Activated CD8-positive, alpha-beta T cell treated with anti-CD3 and anti-CD28 coated beads for 36 hours (primary cell): ENCODE data around the gene RBM47. TPM values are rescaled to one million over a fixed set of nuclear protein-coding genes. Genes with fewer than 3 reads are reported as not detected.

Source experiments
- ATAC-seq: fragments of 200-7000 bp; cut with Tn5 transposase; one replicate; pipeline ENCODE4 v1.10.0; 2021; ENCODE audit warnings: mild to moderate bottlenecking, moderate library complexity
- CTCF ChIA-PET: fragments of 350-600 bp; sonication (Branson Sonifier 250); formaldehyde crosslinking; loops from one replicate; lab custom pipeline; 2021; ENCODE audit warnings: antibody characterized with exemption; lab: Charles Lee
- POLR2A ChIA-PET: fragments of 350-600 bp; sonication (Branson Sonifier 250); formaldehyde crosslinking; loops from one replicate; lab custom pipeline; 2021; ENCODE audit warnings: antibody characterized with exemption; lab: Charles Lee
- DNase-seq: peaks from one replicate; pipeline ENCODE4 v3.0.0-alpha.2; 2020
- H3K27ac Mint-ChIP-seq: one replicate; pipeline ENCODE4 v1.8.0; 2021; ENCODE audit warnings: mild to moderate bottlenecking, mixed read lengths
- H3K27me3 Mint-ChIP-seq: one replicate; pipeline ENCODE4 v1.8.0; 2021; ENCODE audit warnings: mixed read lengths
- H3K36me3 Mint-ChIP-seq: one replicate; pipeline ENCODE4 v1.8.0; 2021; ENCODE audit warnings: low read depth, mixed read lengths
- H3K4me1 Mint-ChIP-seq: one replicate; pipeline ENCODE4 v1.8.0; 2021; ENCODE audit warnings: low read depth, mixed read lengths
- H3K4me3 Mint-ChIP-seq: one replicate; pipeline ENCODE4 v1.8.0; 2021; ENCODE audit warnings: mild to moderate bottlenecking, moderate library complexity, mixed read lengths
- H3K9me3 Mint-ChIP-seq: one replicate; pipeline ENCODE4 v1.8.0; 2021; ENCODE audit warnings: mixed read lengths
- intact Hi-C: fragments of 100-400 bp; cut with micrococcal nuclease; formaldehyde crosslinking; loops from one replicate; pipeline ENCODE4 v1.10.0; 2022
- total RNA-seq, 2 experiments: library from RNA; stranded (reverse); gene quantifications; one replicate each; pipeline ENCODE4 v1.2.3, GENCODE V29; 2021
- TF ChIP-seq, protein P1 (sequence below): fragments of 200-600 bp; IDR thresholded peaks from one replicate; pipeline ENCODE4 v1.8.0; 2022; ENCODE audit warnings: antibody characterized with exemption, mild to moderate bottlenecking

The RBM47 gene
- total RNA-seq, 2 experiments from 2014 or later: 0.13 to 0.74 TPM

DNA sequence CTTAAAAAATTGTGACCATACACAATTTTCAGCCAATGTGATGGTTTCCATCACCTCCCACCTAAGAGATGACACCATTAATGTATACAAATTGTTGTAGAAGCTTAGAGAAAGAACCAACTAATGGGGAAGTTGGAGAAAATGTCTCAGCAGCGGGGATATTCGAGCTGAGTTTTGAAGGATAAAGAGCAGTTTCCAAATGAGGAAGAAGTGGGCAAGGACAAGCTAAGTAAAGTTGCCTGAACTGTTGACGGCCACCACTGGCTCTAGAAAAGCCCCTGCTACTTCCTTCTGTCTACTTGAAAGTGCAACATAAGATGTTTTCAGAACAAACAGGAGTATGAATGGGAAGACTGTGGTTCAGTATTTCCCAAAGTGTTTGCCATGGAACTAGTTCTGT, 202.5 kb downstream of the RBM47 start:
- H3K27ac Mint-ChIP-seq: no peak overlapping the region
- POLR2A ChIA-PET: no interaction called here

DNA sequence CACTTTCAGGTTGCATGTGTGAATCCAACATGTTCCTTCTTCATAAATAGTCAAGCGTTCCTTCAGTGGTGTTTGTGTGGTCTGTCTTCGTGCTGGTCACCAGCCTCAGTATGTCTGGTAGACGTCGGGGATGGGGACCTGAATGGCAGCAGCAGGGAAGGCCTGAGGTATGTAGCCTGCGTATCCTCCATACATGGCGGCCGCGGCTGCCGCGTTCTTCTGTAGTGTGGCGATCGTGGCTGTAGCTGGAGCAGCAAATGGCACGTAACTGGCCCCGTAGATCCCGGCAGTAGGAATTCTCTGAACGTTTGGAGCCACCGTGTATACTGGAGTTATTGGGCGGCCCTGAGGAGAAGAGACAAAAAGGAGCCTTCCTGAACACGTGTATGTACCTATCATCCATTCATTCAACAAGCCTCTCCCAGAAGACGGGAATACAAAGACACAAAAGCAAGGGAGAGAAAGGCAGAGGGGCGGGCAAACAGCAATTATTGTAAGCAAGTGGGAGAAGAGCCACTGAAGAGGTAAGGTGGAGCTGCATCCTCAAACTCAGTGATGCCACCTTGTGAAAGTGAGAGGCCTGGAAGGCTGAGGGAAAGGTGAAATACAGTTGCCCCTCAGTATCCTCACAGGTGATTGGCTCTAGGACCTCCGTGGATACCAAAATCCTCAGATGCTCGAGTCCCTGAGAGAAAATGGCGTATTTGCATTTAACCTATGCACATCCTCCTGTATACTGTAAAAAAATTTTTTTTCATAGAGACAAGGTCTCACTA, 203.7 kb downstream of the RBM47 start:
- peaks cover 5% of the 10 kb centered on the region for H3K4me1 Mint-ChIP-seq
- CTCF ChIA-PET: no interaction called here
- no peak overlapping the region for H3K4me3 Mint-ChIP-seq
- intact Hi-C loops: no loop called here
- TF ChIP-seq, protein P1, sequence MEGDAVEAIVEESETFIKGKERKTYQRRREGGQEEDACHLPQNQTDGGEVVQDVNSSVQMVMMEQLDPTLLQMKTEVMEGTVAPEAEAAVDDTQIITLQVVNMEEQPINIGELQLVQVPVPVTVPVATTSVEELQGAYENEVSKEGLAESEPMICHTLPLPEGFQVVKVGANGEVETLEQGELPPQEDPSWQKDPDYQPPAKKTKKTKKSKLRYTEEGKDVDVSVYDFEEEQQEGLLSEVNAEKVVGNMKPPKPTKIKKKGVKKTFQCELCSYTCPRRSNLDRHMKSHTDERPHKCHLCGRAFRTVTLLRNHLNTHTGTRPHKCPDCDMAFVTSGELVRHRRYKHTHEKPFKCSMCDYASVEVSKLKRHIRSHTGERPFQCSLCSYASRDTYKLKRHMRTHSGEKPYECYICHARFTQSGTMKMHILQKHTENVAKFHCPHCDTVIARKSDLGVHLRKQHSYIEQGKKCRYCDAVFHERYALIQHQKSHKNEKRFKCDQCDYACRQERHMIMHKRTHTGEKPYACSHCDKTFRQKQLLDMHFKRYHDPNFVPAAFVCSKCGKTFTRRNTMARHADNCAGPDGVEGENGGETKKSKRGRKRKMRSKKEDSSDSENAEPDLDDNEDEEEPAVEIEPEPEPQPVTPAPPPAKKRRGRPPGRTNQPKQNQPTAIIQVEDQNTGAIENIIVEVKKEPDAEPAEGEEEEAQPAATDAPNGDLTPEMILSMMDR: no peak
- POLR2A ChIA-PET: no interaction called here
- DNase-seq (no peak), ATAC-seq (no peak)
- no peaks in the 10 kb centered on the region for H3K27me3 Mint-ChIP-seq
- no peaks in the 10 kb centered on the region for H3K36me3 Mint-ChIP-seq
- no peak overlapping the region for H3K27ac Mint-ChIP-seq
- no peaks in the 10 kb centered on the region for H3K9me3 Mint-ChIP-seq

More for the DNA sequence above, 202.5 kb downstream of the RBM47 start:
- H3K4me1 Mint-ChIP-seq: peaks cover 9% of the 10 kb centered on the region
- no peak for ATAC-seq
- DNase-seq: no peak
- intact Hi-C loops: no loop called here
- no peaks in the 10 kb centered on the region for H3K27me3 Mint-ChIP-seq
- H3K4me3 Mint-ChIP-seq: no peak overlapping the region
- CTCF ChIA-PET: no interaction called here
- H3K9me3 Mint-ChIP-seq: no peaks in the 10 kb centered on the region
- TF ChIP-seq, protein P1: no peak
- no peaks in the 10 kb centered on the region for H3K36me3 Mint-ChIP-seq

- POLR2A ChIA-PET: no interaction called here
- intact Hi-C loops: no loop called here
- no peak overlapping the region for H3K27ac Mint-ChIP-seq
- no peaks in the 10 kb centered on the region for H3K36me3 Mint-ChIP-seq
- TF ChIP-seq, protein P1: no peak
- no peak overlapping the region for H3K4me3 Mint-ChIP-seq
- peaks cover under 1% of the 10 kb centered on the region for H3K9me3 Mint-ChIP-seq
- H3K4me1 Mint-ChIP-seq: peaks cover 4% of the 10 kb centered on the region
- DNase-seq (no peak), ATAC-seq (no peak)
- no peaks in the 10 kb centered on the region for H3K27me3 Mint-ChIP-seq
- CTCF ChIA-PET: no interaction called here
Measured at GRCh38 chr4:40423735-40424134, 205.9 kb downstream of the RBM47 start.

DNA sequence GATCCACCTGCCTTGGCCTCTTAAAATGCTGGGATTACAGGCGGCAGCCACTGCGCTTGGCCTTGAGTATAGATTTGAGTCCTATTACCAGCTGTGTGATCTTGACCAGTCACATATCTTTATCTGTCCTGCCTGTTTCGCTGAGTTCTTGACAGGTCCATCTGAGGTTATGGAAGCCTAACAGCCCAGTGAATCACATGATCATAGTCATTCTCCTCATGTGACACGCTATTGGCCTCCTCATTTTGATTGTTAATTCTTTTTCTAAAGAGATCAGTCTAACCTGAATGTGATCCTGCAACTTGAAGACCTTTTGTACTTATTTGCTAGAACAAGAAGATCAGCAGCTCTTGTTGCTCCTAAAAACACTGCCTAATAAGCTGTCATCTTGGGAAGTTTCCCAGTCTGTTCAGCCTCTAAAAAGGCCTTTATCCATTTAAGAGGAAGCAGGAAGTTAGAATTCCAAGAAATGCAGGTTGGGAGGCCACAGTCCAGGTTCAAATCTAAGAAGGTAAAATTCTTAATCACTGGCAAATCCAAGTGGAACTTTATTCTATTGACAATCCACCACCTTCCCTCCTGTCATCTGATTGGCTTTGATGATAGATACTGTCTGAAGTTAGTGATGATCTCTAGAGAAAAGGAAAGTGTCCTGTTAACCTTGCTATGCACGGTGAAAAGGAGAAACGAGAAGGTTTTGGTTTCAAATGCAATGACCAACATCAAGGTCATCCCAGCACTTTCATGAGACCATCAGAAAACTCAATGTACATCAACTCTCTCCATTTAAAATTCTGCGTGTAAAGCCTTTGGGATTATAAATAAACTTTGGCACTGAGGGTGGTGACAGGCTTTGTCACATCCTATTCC, 207.6 kb downstream of the RBM47 start:
- intact Hi-C loops: no loop called here
- no peak for DNase-seq
- Mint-ChIP-seq H3K27me3 (no peaks in the 10 kb centered on the region), H3K27ac (no peak overlapping the region), H3K4me1 (no peaks in the 10 kb centered on the region), H3K36me3 (no peaks in the 10 kb centered on the region), H3K4me3 (no peak overlapping the region), H3K9me3 (peaks cover 6% of the 10 kb centered on the region)
- no peak for ATAC-seq
- ChIA-PET POLR2A (no interaction called here), CTCF (interaction anchor here (1.7 kb wide), 1 partner anchor 10 kb away, joined by 5 read pairs; no protein-coding TSS in a partner anchor)
- TF ChIP-seq, protein P1: no peak
